Posterior vena cava (tissue), 2 donors: ENCODE measurements around the gene CNRIP1. TPM values are rescaled to one million over a fixed set of nuclear protein-coding genes. Genes with fewer than 3 reads are reported as not detected.

Source experiments
- DNase-seq: peaks from one replicate; pipeline ENCODE4 v3.0.0-alpha.2; 2020; ENCODE audit warnings: low spot score
- intact Hi-C, 2 donors: fragments of 100-400 bp; cut with DNase I; formaldehyde crosslinking; loops; one replicate each; pipeline versions ENCODE4 v1.14.1 to v1.14.2; 2022 to 2023
- total RNA-seq, 2 donors: library from RNA; stranded (reverse); fragmentation: NEBNext Ultra II Directional; extraction: Animal tissue kit (Norgen Biotek cat#: 25700); gene quantifications; one replicate each; pipeline ENCODE4 v1.2.1, GENCODE V29; 2021
- donor health status: DM: yes; HTN: yes; CAD: no.
- donor health status: DM: yes; HTN: yes; CAD: no.

The CNRIP1 gene
- total RNA-seq, 2 donors from 2014 or later = 27.6 to 32.2 TPM

GRCh38 chr2:68302281-68302875, 17.4 kb downstream of the CNRIP1 start:
- intact Hi-C loops = no loop called here

DNA sequence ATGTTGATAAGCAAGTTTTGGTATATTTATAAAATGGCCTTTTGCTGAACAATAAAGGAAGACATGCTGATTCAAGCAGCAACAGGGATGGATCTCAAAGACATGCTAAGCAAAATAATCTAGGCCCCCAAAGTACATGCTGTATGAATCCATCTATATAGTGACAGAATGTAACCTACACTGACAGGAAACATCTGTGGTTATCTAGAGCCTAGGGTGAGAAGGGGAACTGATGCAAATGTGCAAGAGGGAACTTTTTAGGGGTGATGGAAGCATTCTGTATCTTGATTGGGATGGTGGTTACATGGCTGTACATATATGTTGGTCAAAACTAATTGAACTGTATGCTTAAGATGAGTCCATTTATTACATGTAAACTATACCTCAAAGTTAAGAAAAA, 24.2 kb downstream of the CNRIP1 start:
- intact Hi-C loops = no loop called here
- DNase-seq = no peak

More at GRCh38 chr2:68302281-68302875, 17.4 kb downstream of the CNRIP1 start:
- no peak for DNase-seq

GRCh38 chr2:68294913-68295312, 24.8 kb downstream of the CNRIP1 start:
- intact Hi-C loops = no loop called here
- DNase-seq = no peak

- no peak for DNase-seq
- intact Hi-C loops = no loop called here
Measured at GRCh38 chr2:68294187-68294586, 25.6 kb downstream of the CNRIP1 start.

- no peak for DNase-seq
- intact Hi-C loops = no loop called here
Measured at GRCh38 chr2:68293755-68294154, 26.0 kb downstream of the CNRIP1 start.

DNA sequence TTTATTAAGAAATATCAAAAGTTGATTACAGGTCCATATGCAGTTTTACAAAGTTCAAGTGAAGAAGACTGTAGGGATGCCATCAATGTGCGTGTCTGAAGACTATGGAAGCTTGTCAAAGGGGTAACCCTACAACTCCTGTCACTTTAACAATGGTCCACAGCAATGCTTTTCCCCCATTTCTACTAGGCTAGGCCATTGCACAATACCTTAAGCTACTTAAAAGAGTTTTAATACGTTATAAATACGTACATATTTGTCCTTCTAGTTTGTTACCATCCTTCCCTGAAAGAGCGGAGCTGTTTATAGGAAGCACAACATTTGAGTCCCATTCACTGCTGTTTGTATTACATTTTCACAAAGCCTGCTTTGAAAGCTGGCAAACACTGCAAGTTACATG, 26.7 kb downstream of the CNRIP1 start:
- intact Hi-C loops = no loop called here
- no peak for DNase-seq

GRCh38 chr2:68292108-68292710, 27.5 kb downstream of the CNRIP1 start:
- DNase-seq = no peak
- intact Hi-C loops = no loop called here

DNA sequence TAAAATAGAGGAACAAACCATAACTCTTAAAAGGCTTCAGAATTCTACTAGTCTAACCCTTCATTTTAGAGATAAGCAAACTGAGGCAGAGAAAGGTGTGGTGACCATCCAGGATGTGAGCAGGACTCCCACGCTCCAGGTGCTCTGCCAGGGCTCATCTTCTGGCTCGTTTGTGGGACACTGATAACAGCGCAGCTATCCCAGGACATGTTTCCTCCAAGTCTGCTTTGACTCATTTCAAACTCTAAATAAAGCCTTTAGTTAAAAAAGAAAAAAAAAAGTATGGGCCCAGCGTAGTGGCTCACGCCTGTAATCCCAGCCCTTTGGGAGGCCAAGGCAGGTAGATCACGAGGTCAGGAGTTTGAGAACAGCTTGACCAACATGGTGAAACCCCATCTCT, 28.4 kb downstream of the CNRIP1 start:
- intact Hi-C loops = no loop called here
- DNase-seq = no peak

GRCh38 chr2:68290901-68291300, 28.8 kb downstream of the CNRIP1 start:
- intact Hi-C loops = no loop called here

DNA sequence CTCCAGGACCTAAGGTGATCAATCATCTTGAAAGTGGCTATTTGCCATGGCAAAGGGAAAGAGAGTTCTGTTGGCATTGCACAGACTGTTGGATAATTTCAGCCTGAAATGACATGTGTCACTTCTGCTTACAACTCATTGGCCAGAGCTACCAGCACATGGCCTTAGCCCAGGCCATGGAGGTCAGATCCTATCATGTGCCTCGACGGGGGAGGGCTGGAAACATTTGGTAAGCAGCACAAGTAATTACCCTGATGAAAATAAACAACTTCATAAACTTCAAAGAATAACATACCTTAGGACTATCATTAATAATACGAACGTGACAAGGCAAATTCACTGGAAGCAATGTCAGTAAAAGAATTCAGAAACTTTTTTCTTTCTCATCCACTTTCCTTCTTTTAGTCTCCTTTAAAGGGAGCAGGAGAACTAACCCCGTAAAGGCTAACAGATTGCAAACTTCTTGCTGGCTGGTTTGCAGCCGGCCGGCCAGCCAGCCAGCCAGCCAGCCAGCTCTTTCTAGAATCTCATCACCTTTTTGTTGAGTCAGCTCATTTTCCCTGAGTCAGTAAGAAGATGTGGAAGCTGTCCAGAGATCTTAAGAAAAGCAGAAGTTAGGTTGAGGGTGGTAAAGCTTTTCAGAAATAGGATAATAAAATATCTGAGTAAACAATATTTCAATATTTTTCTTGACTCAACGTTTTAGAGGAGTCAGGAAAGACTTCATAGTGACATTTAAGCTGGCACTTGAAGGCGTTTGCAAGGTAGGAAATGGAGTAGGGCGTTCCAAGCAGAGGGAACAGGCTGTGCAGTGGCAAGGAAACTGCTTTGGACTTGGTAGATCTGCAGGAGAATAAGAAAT, 31.9 kb downstream of the CNRIP1 start:
- intact Hi-C loops = no loop called here
- DNase-seq = no peak

More at GRCh38 chr2:68290901-68291300, 28.8 kb downstream of the CNRIP1 start:
- DNase-seq = no peak

GRCh38 chr2:68284896-68285295, 34.9 kb downstream of the CNRIP1 start:
- intact Hi-C loops = loop anchor here in 1 of 2 donors (5.0 kb wide), 1 partner anchor 158 kb away; no protein-coding TSS in a partner anchor
- no peak for DNase-seq

- DNase-seq = no peak
- intact Hi-C loops = loop anchor here in 1 of 2 donors (5.0 kb wide), 1 partner anchor 156 kb away; no protein-coding TSS in a partner anchor
Measured at GRCh38 chr2:68283419-68283812, 36.3 kb downstream of the CNRIP1 start.

DNA sequence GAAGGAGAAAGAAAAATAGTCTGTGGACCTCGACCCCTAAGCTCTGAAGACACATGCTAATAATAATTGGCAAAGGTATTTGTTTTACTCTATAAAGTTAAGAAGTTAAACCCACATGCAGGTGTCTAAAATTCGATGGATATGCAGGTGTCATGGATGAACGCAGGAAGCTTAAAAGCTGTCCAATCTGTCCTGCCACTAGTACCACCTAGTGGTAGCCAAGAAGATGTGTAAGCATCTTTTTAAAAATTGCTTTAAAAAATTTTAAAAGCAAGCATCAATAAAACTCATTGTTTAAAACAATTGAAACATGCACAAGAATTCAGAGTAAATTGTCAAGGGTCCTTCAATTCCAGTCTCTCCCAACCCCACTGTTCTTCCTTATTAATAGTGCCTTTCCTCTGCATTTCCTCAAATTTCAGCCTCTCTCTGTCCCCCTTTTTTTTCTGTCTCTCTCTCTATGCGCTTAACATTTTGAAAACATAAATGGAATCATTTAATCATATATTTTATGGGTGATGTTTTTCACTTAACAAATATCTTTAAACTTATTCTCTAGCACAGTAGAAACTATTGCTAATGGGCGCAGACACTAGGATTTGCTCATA, 36.8 kb downstream of the CNRIP1 start:
- intact Hi-C loops = loop anchor here in 1 of 2 donors (5.0 kb wide), 1 partner anchor 156 kb away; no protein-coding TSS in a partner anchor
- DNase-seq = no peak

DNA sequence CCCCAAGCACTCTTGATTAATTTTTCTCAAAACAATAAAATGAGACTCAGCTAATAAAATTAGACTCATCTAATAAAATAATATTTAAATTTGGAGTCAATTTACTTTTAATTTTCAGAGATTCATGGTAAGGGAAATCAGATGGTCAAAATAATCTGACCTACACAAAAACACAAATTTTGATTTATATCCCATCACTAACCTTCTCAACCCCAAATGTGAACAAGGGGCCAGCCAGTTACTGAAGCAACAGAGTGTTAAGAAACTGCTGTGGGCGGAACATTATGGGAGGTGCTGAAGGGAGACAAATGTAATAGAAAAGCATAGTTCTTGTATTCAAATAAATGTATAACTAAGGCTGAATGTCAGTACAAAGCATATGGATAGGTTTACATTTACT, 39.0 kb downstream of the CNRIP1 start:
- intact Hi-C loops = loop anchor here in 1 of 2 donors (5.0 kb wide), 1 partner anchor 153 kb away; no protein-coding TSS in a partner anchor
- DNase-seq = no peak

- intact Hi-C loops = loop anchor here in 1 of 2 donors (5.0 kb wide), 1 partner anchor 153 kb away; no protein-coding TSS in a partner anchor
- no peak for DNase-seq
Measured at GRCh38 chr2:68280348-68280747, 39.4 kb downstream of the CNRIP1 start.

- intact Hi-C loops = loop anchor here in 1 of 2 donors (5.0 kb wide), 1 partner anchor 152 kb away; no protein-coding TSS in a partner anchor
- no peak for DNase-seq
Measured at GRCh38 chr2:68279691-68280090, 40.1 kb downstream of the CNRIP1 start.

DNA sequence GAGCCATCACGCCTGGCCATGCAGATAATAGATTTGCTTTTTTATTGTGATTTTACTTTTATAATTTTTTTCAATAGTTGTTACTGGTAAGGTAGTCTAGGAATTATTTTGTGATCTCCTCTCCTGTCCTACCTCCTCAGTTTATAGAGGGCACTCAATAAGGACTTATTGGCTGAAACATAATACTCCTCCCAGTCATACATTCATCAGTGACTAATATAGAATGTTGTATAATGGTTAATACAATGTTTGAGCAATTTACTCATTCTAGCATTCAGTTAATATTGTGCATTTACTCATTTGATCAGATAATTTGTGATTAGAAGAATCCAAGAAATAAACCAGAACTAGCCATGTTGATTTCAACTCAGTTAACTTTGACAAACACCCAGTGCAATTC, 41.6 kb downstream of the CNRIP1 start:
- intact Hi-C loops = no loop called here
- DNase-seq = no peak

- intact Hi-C loops = no loop called here
- DNase-seq = no peak
Measured at GRCh38 chr2:68274022-68274421, 45.7 kb downstream of the CNRIP1 start.

GRCh38 chr2:68272246-68272994, 47.3 kb downstream of the CNRIP1 start:
- DNase-seq = no peak
- intact Hi-C loops = no loop called here
